PFSK-1 (cell line): ENCODE results near the gene PRMT2.

Experiments
- FOXP2 ChIP-seq: optimal IDR thresholded peaks from 2 replicates; pipeline ENCODE3; 2011; ENCODE audit warnings: borderline replicate concordance, control low read depth, inconsistent platforms; ENCODE audit not compliant: insufficient read depth; ENCODE audit errors: extremely low read length, extremely low read depth
- POLR2AphosphoS5 ChIP-seq: IDR thresholded peaks from 2 replicates; pipeline ENCODE4 v1.6.1; 2012; ENCODE audit warnings: low read depth, mild to moderate bottlenecking, control low read depth, low read length, moderate library complexity
- SIN3A ChIP-seq: IDR thresholded peaks from 2 replicates; pipeline ENCODE4 v1.6.1; 2012; ENCODE audit warnings: mild to moderate bottlenecking, low read length, moderate library complexity, borderline replicate concordance; ENCODE audit not compliant: insufficient read depth
- TAF1 ChIP-seq: IDR thresholded peaks from 2 replicates; pipeline ENCODE4 v1.6.1; 2012; ENCODE audit warnings: low read length, control low read depth, borderline replicate concordance; ENCODE audit not compliant: insufficient read depth
- TF ChIP-seq, protein P1 (sequence below), 2 experiments: IDR thresholded peaks; 2 replicates each; pipeline versions ENCODE4 v1.6.1 to v1.8.0; 2011 to 2012; ENCODE audit warnings: low read depth in 2 of 2, low read length in 2 of 2, control low read depth in 1 of 2, inconsistent platforms in 1 of 2, mild to moderate bottlenecking in 1 of 2, moderate library complexity in 1 of 2; ENCODE audit not compliant: insufficient read depth in 1 of 2

PRMT2 gene

DNA sequence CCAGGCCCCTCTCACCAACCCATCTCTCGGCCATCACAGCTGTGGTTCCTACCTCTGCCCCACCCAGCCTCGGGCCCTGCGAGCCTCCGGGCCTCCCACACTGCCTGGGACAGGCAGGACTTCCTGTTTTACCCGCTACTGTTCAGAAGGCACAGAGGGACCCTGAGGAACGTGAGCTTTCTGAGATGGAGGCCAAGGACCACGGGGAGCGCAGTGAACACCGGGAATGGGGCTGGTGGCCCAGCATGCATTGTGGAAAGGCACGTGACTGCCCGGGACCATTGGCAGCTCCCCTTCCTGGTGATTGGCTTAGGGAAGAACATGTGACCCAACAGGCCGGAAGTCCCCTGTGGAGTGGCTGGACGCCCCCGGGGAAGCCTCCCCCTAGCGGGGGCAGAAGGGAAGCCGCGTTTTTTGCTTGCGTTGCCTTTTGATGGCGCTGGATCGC, 37.6 kb upstream of the PRMT2 start:
- TF ChIP-seq FOXP2 (no peak), SIN3A (no peak), TAF1 (no peak), POLR2AphosphoS5 (no peak)
- TF ChIP-seq, protein P1, sequence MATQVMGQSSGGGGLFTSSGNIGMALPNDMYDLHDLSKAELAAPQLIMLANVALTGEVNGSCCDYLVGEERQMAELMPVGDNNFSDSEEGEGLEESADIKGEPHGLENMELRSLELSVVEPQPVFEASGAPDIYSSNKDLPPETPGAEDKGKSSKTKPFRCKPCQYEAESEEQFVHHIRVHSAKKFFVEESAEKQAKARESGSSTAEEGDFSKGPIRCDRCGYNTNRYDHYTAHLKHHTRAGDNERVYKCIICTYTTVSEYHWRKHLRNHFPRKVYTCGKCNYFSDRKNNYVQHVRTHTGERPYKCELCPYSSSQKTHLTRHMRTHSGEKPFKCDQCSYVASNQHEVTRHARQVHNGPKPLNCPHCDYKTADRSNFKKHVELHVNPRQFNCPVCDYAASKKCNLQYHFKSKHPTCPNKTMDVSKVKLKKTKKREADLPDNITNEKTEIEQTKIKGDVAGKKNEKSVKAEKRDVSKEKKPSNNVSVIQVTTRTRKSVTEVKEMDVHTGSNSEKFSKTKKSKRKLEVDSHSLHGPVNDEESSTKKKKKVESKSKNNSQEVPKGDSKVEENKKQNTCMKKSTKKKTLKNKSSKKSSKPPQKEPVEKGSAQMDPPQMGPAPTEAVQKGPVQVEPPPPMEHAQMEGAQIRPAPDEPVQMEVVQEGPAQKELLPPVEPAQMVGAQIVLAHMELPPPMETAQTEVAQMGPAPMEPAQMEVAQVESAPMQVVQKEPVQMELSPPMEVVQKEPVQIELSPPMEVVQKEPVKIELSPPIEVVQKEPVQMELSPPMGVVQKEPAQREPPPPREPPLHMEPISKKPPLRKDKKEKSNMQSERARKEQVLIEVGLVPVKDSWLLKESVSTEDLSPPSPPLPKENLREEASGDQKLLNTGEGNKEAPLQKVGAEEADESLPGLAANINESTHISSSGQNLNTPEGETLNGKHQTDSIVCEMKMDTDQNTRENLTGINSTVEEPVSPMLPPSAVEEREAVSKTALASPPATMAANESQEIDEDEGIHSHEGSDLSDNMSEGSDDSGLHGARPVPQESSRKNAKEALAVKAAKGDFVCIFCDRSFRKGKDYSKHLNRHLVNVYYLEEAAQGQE (IDR thresholded peaks at IDR 0.05; ENCODE audit: insufficient read depth in 1 of 2, low read depth in 2 of 2, low read length in 2 of 2) = no peak

DNA sequence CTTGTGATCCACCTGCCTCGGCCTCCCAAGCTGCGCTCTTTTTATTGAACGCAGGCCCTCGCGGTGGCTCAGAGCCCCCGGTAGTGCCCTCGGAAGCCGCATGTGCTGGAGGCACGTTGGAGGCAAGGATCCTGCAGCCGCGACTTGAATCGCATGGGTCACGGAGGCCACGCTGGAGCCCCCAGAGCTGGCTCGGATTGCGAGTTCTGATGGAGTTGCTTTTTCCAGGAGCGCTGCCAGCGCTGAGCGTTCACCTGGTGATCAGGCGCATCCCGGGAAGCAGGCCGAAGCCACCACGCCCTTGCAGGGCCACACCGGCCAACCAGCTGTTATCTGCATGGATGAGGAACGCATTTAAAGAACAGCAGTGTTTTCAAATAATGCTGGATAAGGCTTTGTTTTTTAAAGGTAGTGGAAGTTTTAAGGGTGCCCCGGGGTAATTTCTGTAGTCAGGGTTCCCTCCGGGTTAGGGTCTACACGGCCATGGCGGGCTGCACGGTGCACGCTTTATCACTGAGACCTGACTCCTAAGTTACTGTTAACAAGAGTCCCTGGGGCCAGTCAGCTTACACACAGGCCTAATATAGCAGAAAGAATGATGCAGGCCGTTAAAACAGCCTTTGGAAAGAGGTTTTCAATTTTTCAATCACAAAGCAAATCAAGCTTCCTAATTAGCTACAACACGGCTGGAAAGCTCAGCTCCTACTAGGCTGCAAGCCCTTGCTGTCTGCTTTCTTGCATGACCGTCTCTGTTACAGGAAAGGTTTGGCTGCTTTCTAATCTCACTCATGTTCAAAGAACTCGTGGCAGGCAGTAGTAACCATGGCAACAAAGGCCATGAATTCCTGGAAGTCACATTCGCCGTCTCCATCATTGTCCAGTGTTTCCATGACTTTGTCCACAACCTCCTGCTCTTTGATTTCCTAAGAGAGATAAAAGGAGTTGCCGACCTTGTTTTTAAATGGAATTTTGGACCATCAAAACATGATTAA, 36.6 kb upstream of the PRMT2 start:
- TF ChIP-seq TAF1 (no peak), POLR2AphosphoS5 (no peak), SIN3A (no peak), FOXP2 (no peak)
- TF ChIP-seq, protein P1 (IDR thresholded peaks at IDR 0.05; ENCODE audit: insufficient read depth in 1 of 2, low read depth in 2 of 2, low read length in 2 of 2) = no peak

DNA sequence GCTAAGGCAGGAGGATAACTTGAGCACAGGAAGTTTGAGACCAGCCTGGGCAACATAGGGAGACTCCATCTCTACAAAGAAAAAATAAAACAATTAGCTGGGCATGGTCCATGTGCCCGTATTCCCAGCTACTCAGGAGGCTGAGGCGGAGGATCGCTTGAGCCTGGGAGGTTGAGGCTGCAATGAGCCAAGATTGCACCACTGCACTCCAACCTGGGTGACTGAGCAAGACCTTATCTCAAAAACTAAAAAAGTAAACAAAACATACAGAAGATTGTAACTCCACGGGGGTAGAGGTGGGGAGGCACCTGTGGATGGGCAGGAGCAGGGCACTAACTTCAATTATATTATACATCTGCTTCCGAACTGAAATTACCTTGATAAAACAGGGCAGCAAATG, 35.2 kb upstream of the PRMT2 start:
- TF ChIP-seq TAF1 = no peak

DNA sequence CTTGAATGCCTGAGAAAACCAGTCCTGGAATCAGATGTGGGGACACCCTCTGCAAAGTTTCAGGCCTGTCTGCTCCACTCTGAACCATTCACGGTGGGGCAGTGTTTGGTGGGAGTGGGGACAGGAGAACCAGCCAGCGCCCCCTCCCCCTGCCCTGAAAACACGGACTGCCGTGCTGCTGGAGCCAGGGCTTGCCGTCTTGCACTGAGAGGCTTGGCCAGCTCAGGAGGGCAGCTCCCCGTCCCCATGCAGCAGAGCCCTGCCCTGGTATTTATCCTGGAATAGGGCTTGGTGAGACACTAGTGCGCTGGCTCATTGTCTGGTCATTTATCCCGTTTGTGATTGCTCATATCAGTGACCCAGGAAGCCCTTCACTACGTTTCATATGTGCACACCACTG, 34.5 kb upstream of the PRMT2 start:
- TF ChIP-seq SIN3A = no peak
- TF ChIP-seq, protein P1 (IDR thresholded peaks at IDR 0.05; ENCODE audit: insufficient read depth in 1 of 2, low read depth in 2 of 2, low read length in 2 of 2) = no peak
- no peak for TF ChIP-seq POLR2AphosphoS5
- no peak for TF ChIP-seq FOXP2
- no peak for TF ChIP-seq TAF1

DNA sequence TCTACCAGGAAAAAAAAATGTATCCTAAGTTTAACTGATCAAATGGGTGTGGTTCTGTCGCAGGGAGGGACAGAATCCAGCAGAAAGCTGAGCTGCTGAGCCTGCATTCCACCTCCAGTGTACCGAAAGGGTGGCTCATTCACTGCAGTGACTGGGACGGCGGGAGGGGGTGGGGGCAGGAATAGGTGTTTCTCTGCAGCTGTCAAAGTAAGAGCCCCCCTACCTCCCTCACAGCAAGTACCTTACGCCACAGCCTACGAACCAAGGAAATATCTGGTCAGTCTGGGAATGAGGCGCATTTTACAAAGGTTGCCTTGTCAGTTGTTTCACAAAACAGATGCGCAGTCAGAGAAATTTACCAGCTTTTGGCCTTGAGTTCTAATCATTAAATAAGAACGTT, 32.2 kb upstream of the PRMT2 start:
- TF ChIP-seq, protein P1 (IDR thresholded peaks at IDR 0.05; ENCODE audit: insufficient read depth in 1 of 2, low read depth in 2 of 2, low read length in 2 of 2) = no peak
- no peak for TF ChIP-seq SIN3A
- no peak for TF ChIP-seq POLR2AphosphoS5
- no peak for TF ChIP-seq TAF1
- no peak for TF ChIP-seq FOXP2
